ENCODE results near the gene HINFP.
A peak's percentile ranks its signal among the peaks of the same experiment; 100 is the strongest.

Gene HINFP

GRCh38 chr11:119089319-119089718, 32.1 kb upstream of the HINFP start:
- Histone ChIP-seq H3K36me3 (ENCODE audit: insufficient read depth, low read length) (peaks cover 22% of the 10 kb centered on the region), H3K9me3 (ENCODE audit: insufficient read depth, low read depth, low read length) (no peaks in the 10 kb centered on the region), H3K4me2 (ENCODE audit: low read depth, low read length, poor library complexity, severe bottlenecking) (peak overlapping the region; percentile 82), H2AFZ (ENCODE audit: low read length) (no peak overlapping the region), H3K9me2 (replicated peaks; ENCODE audit: low read depth, low read length) (no peaks in the 10 kb centered on the region), H3K9ac (ENCODE audit: low read depth, low read length, poor library complexity, severe bottlenecking) (peak overlapping the region; percentile 61), H3F3A (ENCODE audit: low read depth) (peaks cover 26% of the 10 kb centered on the region), H3K4me3 (ENCODE audit: low read length, poor library complexity, severe bottlenecking) (peak overlapping the region; percentile 44), H3K79me2 (ENCODE audit: insufficient read depth, low read length) (peaks cover 77% of the 10 kb centered on the region), H4K20me1 (ENCODE audit: insufficient read depth, low read length, poor library complexity, severe bottlenecking) (peaks cover 32% of the 10 kb centered on the region), H3K27me3 (ENCODE audit: insufficient read depth, low read length, poor library complexity, severe bottlenecking) (peaks cover 10% of the 10 kb centered on the region), H3K4me1 (ENCODE audit: insufficient read depth, low read length, poor library complexity, severe bottlenecking) (peaks cover 77% of the 10 kb centered on the region)
- TF ChIP-seq CTCF (conservative IDR thresholded peaks at IDR 0.05; ENCODE audit: low read length) (no peak), EZH2phosphoT487 (IDR thresholded peaks at IDR 0.05; ENCODE audit: borderline replicate concordance) (no peak)

- H3K79me2 ChIP-seq (ENCODE audit: insufficient read depth, low read length), result peaks cover 81% of the 10 kb centered on the region
- H3K9ac ChIP-seq (ENCODE audit: low read depth, low read length, poor library complexity, severe bottlenecking), result peak overlapping the region; percentile 100
- no peak for TF ChIP-seq CTCF (conservative IDR thresholded peaks at IDR 0.05; ENCODE audit: low read length)
- no peak for TF ChIP-seq EZH2phosphoT487 (IDR thresholded peaks at IDR 0.05; ENCODE audit: borderline replicate concordance)
- peaks cover 15% of the 10 kb centered on the region for H3K27me3 ChIP-seq (ENCODE audit: insufficient read depth, low read length, poor library complexity, severe bottlenecking)
- H3K36me3 ChIP-seq (ENCODE audit: insufficient read depth, low read length), result peaks cover 22% of the 10 kb centered on the region
- peaks cover 35% of the 10 kb centered on the region for H4K20me1 ChIP-seq (ENCODE audit: insufficient read depth, low read length, poor library complexity, severe bottlenecking)
- no peaks in the 10 kb centered on the region for H3K9me2 ChIP-seq (replicated peaks; ENCODE audit: low read depth, low read length)
- H3K4me1 ChIP-seq (ENCODE audit: insufficient read depth, low read length, poor library complexity, severe bottlenecking), result peaks cover 64% of the 10 kb centered on the region
- no peak overlapping the region for H2AFZ ChIP-seq (ENCODE audit: low read length)
- H3K9me3 ChIP-seq (ENCODE audit: insufficient read depth, low read depth, low read length), result no peaks in the 10 kb centered on the region
- H3K4me3 ChIP-seq (ENCODE audit: low read length, poor library complexity, severe bottlenecking), result peak overlapping the region; percentile 82
- H3K4me2 ChIP-seq (ENCODE audit: low read depth, low read length, poor library complexity, severe bottlenecking), result peak overlapping the region; percentile 95
- peaks cover 26% of the 10 kb centered on the region for H3F3A ChIP-seq (ENCODE audit: low read depth)
These were observed 30.2 kb upstream of the HINFP start for GRCh38 chr11:119091178-119091577.

- TF ChIP-seq CTCF (conservative IDR thresholded peaks at IDR 0.05; ENCODE audit: low read length), result no peak
- no peak for TF ChIP-seq EZH2phosphoT487 (IDR thresholded peaks at IDR 0.05; ENCODE audit: borderline replicate concordance)
- peak overlapping the region; percentile 82 for H3K4me3 ChIP-seq (ENCODE audit: low read length, poor library complexity, severe bottlenecking)
- H3K9me2 ChIP-seq (replicated peaks; ENCODE audit: low read depth, low read length), result no peaks in the 10 kb centered on the region
- H3K79me2 ChIP-seq (ENCODE audit: insufficient read depth, low read length), result peaks cover 83% of the 10 kb centered on the region
- H3K9me3 ChIP-seq (ENCODE audit: insufficient read depth, low read depth, low read length), result no peaks in the 10 kb centered on the region
- peak overlapping the region; percentile 95 for H3K4me2 ChIP-seq (ENCODE audit: low read depth, low read length, poor library complexity, severe bottlenecking)
- H3K27me3 ChIP-seq (ENCODE audit: insufficient read depth, low read length, poor library complexity, severe bottlenecking), result peaks cover 15% of the 10 kb centered on the region
- peaks cover 21% of the 10 kb centered on the region for H3F3A ChIP-seq (ENCODE audit: low read depth)
- peaks cover 35% of the 10 kb centered on the region for H4K20me1 ChIP-seq (ENCODE audit: insufficient read depth, low read length, poor library complexity, severe bottlenecking)
- peaks cover 57% of the 10 kb centered on the region for H3K4me1 ChIP-seq (ENCODE audit: insufficient read depth, low read length, poor library complexity, severe bottlenecking)
- peaks cover 29% of the 10 kb centered on the region for H3K36me3 ChIP-seq (ENCODE audit: insufficient read depth, low read length)
- H3K9ac ChIP-seq (ENCODE audit: low read depth, low read length, poor library complexity, severe bottlenecking), result peak overlapping the region; percentile 100
- H2AFZ ChIP-seq (ENCODE audit: low read length), result no peak overlapping the region
These were observed 29.2 kb upstream of the HINFP start for GRCh38 chr11:119091966-119092879.
